BE2C (cell line): ENCODE results near the gene ADSS1.
A peak's percentile ranks its signal among the peaks of the same experiment; 100 is the strongest.

Experiments
- DNase-seq: peaks from one replicate; pipeline ENCODE4 v3.0.0-alpha.2; 2020
- H3K27me3 ChIP-seq: fragments of 250-450 bp; sonication (Bioruptor Pico); 2 replicates; pipeline ENCODE4 v1.5.1; 2020; ENCODE audit warnings: mild to moderate bottlenecking
- H3K36me3 ChIP-seq: fragments of 250-450 bp; sonication (Bioruptor Pico); 2 replicates; pipeline ENCODE4 v1.5.1; 2020; ENCODE audit warnings: mild to moderate bottlenecking
- H3K4me1 ChIP-seq: fragments of 250-450 bp; sonication (Bioruptor Pico); 2 replicates; pipeline ENCODE4 v1.5.1; 2020
- H3K4me3 ChIP-seq: 2 replicates; pipeline ENCODE4 v1.5.1; 2011; ENCODE audit warnings: low read depth, low read length
- H3K9me3 ChIP-seq: fragments of 250-450 bp; sonication (Bioruptor Pico); 2 replicates; pipeline ENCODE4 v1.5.1; 2020
- CTCF ChIP-seq: IDR thresholded peaks from 2 replicates; pipeline ENCODE4 v1.5.1; 2012; ENCODE audit warnings: mild to moderate bottlenecking, low read depth, low read length

The ADSS1 gene

GRCh38 chr14:104722938-104723650, 935 bp upstream of the ADSS1 start:
- Histone ChIP-seq H3K4me3 (no peak overlapping the region), H3K36me3 (0 out of 2 replicates have a peak, but pooled peaks cover 13% of the 10 kb centered on the region), H3K4me1 (peaks cover 4% of the 10 kb centered on the region; the same call in 1 of the 2 replicates), H3K27me3 (no peaks in the 10 kb centered on the region), H3K9me3 (no peaks in the 10 kb centered on the region)
- DNase-seq: no peak
- TF ChIP-seq CTCF: no peak

- TF ChIP-seq CTCF: no peak
- H3K9me3 ChIP-seq: no peaks in the 10 kb centered on the region
- H3K4me3 ChIP-seq: peak overlapping the region; percentile 40
- H3K36me3 ChIP-seq: 0 out of 2 replicates have a peak, but pooled peaks cover 9% of the 10 kb centered on the region
- DNase-seq: no peak
- no peaks in the 10 kb centered on the region for H3K27me3 ChIP-seq
- H3K4me1 ChIP-seq: peaks cover 4% of the 10 kb centered on the region; the same call in 1 of the 2 replicates
Observed at GRCh38 chr14:104724407-104724980, 465 bp downstream of the ADSS1 start.

- 0 out of 2 replicates have a peak, but pooled peaks cover 3% of the 10 kb centered on the region for H3K36me3 ChIP-seq
- H3K4me3 ChIP-seq: no peak overlapping the region
- DNase-seq: no peak
- TF ChIP-seq CTCF: no peak
- H3K27me3 ChIP-seq: no peaks in the 10 kb centered on the region
- no peaks in the 10 kb centered on the region for H3K9me3 ChIP-seq
- H3K4me1 ChIP-seq: peaks cover 4% of the 10 kb centered on the region; the same call in 1 of the 2 replicates
Observed at GRCh38 chr14:104724981-104725771, 1.1 kb downstream of the ADSS1 start.

- Histone ChIP-seq H3K36me3 (0 out of 2 replicates have a peak, but pooled peaks cover 3% of the 10 kb centered on the region), H3K27me3 (no peaks in the 10 kb centered on the region), H3K9me3 (no peaks in the 10 kb centered on the region), H3K4me3 (no peak overlapping the region), H3K4me1 (peaks cover 4% of the 10 kb centered on the region; the same call in 1 of the 2 replicates)
- TF ChIP-seq CTCF: no peak
- no peak for DNase-seq
Observed at GRCh38 chr14:104725772-104726548, 1.9 kb downstream of the ADSS1 start.

GRCh38 chr14:104726600-104727451, 2.8 kb downstream of the ADSS1 start:
- Histone ChIP-seq H3K27me3 (no peaks in the 10 kb centered on the region), H3K36me3 (no peaks in the 10 kb centered on the region), H3K4me1 (peaks cover 4% of the 10 kb centered on the region; the same call in 1 of the 2 replicates), H3K4me3 (no peak overlapping the region), H3K9me3 (no peaks in the 10 kb centered on the region)
- peak; percentile 51 for DNase-seq
- TF ChIP-seq CTCF: peak; percentile 49
